Measurements from ENCODE around the gene FBXW10. TPM values are rescaled to one million over a fixed set of nuclear protein-coding genes. Genes with fewer than 3 reads are reported as not detected.
"Not testable (repeated sequence)": the region's sequence is repeated elsewhere in the genome, so short reads cannot be mapped to it uniquely, and the experiment has no call there.

Gene FBXW10
- total and polyA plus RNA-seq, 2 of the 4 experiments (the other 2 are of a cell fraction): not detected

DNA sequence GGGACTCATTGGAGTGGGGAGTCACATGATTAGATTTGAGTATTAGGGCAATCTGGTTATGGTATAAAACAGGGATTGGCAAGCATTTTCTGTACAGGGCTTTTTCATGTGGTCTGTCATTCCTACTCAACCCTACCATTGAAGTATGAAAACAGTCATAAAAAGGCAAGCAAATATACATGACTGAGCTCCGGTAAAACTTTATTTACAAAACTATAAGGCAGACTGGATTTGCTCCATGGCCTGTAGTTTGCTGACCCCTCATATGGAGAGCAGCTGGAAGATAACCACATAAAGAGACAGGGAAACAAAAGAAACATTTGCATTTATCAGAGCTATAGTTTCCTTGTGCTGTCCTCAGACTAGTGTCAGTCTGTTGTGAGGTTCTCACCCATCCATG lies 83.8 kb downstream of the FBXW10 start:
- in situ Hi-C loops (cut with MboI; ENCODE audit: low sequenced_read_pairs); H2BK5ac ChIP-seq (ENCODE audit: low read depth, low read length, poor library complexity, severe bottlenecking): not testable (repeated sequence)

More for the DNA sequence above, 83.8 kb downstream of the FBXW10 start:
- H3K9me3 ChIP-seq (ENCODE audit: control insufficient read depth, insufficient read depth, low read length); H2BK15ac ChIP-seq (ENCODE audit: low read depth, low read length); POLR2A ChIA-PET (ENCODE audit: unreplicated experiment); H3K18ac ChIP-seq (ENCODE audit: low read depth, low read length); H3K9ac ChIP-seq (ENCODE audit: low read depth, low read length); H4K8ac ChIP-seq (ENCODE audit: low read depth in 2 of 2, low read length in 2 of 2); H4K20me1 ChIP-seq (ENCODE audit: insufficient read depth, low read length); DNase-seq; H3K36me3 ChIP-seq (ENCODE audit: control insufficient read depth, insufficient read depth, low read length); H3K4ac ChIP-seq (ENCODE audit: low read depth, low read length); H4K5ac ChIP-seq (ENCODE audit: low read depth, low read length); H3K9me1 ChIP-seq (ENCODE audit: insufficient read depth, low read length); H3K23ac ChIP-seq (ENCODE audit: low read depth, low read length); H4K91ac ChIP-seq (ENCODE audit: insufficient read depth, low read depth, low read length); H3K14ac ChIP-seq (replicated peaks; ENCODE audit: low read depth, low read length); CTCF ChIA-PET; H3K4me1 ChIP-seq (ENCODE audit: control insufficient read depth, insufficient read depth, low read length); H2BK120ac ChIP-seq (ENCODE audit: low read depth, low read length); H3K27ac ChIP-seq (ENCODE audit: insufficient read depth, low read length); H2AFZ ChIP-seq (replicated peaks; ENCODE audit: low read length, poor library complexity); H3K56ac ChIP-seq (ENCODE audit: extremely low read depth, insufficient read depth, low read length); H3K4me3 ChIP-seq (ENCODE audit: insufficient read depth, low read depth, low read length); H3K4me2 ChIP-seq (ENCODE audit: low read depth, low read length); H2AK9ac ChIP-seq (replicated peaks; ENCODE audit: low read depth, low read length, poor library complexity); ATAC-seq (ENCODE audit: low read depth); H3K27me3 ChIP-seq (ENCODE audit: control insufficient read depth, insufficient read depth, low read length); dilution Hi-C loops (cut with HindIII; ENCODE audit: low sequenced_read_pairs, unreplicated experiment); H3K79me1 ChIP-seq (ENCODE audit: low read depth in 1 of 2, low read length in 2 of 2); BruUV-seq (replicated peaks); intact Hi-C loops (cut with micrococcal nuclease); H2AK5ac ChIP-seq (ENCODE audit: low read depth, low read length); H2BK20ac ChIP-seq (ENCODE audit: low read depth, low read length): not testable (repeated sequence)
- WGBS, 2 experiments (ENCODE audit: extremely low coverage in 2 of 2, insufficient read length in 1 of 2): no CpG with 5 or more reads among the region's 1 CpG

Small RNAs within 50 kb of the gene (microRNA-seq; reads per million reads assigned to microRNA genes)
- gene AC026271.4 (ENCODE audit: insufficient read depth, insufficient read length): not detected

Small RNAs within 50 kb of the gene (small RNA-seq; reads per million reads assigned to genes)
- gene AC026271.4: 0 reads per million in 5 experiments

Other genes with a start within 250 kb of the FBXW10 start
- not detected in 2 replicates for gene TBC1D28, start 99.7 kb upstream of the FBXW10 start, total RNA-seq (2012; rRNA removed)
- gene TBC1D28, start 99.7 kb upstream of the FBXW10 start, polyA plus RNA-seq (2012; rRNA removed): not detected in 2 replicates
- gene FOXO3B, start 61.7 kb upstream of the FBXW10 start, total RNA-seq (2012; rRNA removed): 4.7 and 5.6 TPM in 2 replicates
- 5.4 and 6.3 TPM in 2 replicates for gene FOXO3B, start 61.7 kb upstream of the FBXW10 start, polyA plus RNA-seq (2012; rRNA removed)
- 35.7 and 99.2 TPM in 2 replicates for gene TVP23B, start 37.1 kb downstream of the FBXW10 start, total RNA-seq (2012; rRNA removed)
- gene TVP23B, start 37.1 kb downstream of the FBXW10 start, polyA plus RNA-seq (2012; rRNA removed): 21.3 and 30.9 TPM in 2 replicates
- gene PRPSAP2, start 114.1 kb downstream of the FBXW10 start, total RNA-seq (2012; rRNA removed): 28.1 and 35.3 TPM in 2 replicates
- gene PRPSAP2, start 114.1 kb downstream of the FBXW10 start, polyA plus RNA-seq (2012; rRNA removed): 19.1 and 22.9 TPM in 2 replicates
- gene SLC5A10, start 208.1 kb downstream of the FBXW10 start, total RNA-seq (2012; rRNA removed): not detected in 2 replicates
- gene SLC5A10, start 208.1 kb downstream of the FBXW10 start, polyA plus RNA-seq (2012; rRNA removed): not detected in 2 replicates

Data from IMR-90 (cell line).